Endodermal cell (in vitro differentiated cells): ENCODE results near the gene TTC38. TPM values are rescaled to one million over a fixed set of nuclear protein-coding genes. Genes with fewer than 3 reads are reported as not detected.

Source experiments
- DNase-seq: peaks from one replicate; pipeline ENCODE4 v3.0.0-alpha.2; 2017
- H3K27ac ChIP-seq: 2 replicates; pipeline ENCODE4 v1.5.1; 2013; ENCODE audit warnings: mild to moderate bottlenecking, low read depth, low read length, moderate library complexity
- H3K27me3 ChIP-seq: 2 replicates; pipeline ENCODE4 v1.6.1; 2013; ENCODE audit warnings: mild to moderate bottlenecking, low read length, moderate library complexity; ENCODE audit not compliant: insufficient read depth, control insufficient read depth, poor library complexity, severe bottlenecking
- H3K36me3 ChIP-seq: 2 replicates; pipeline ENCODE4 v1.7.0; 2013; ENCODE audit warnings: mild to moderate bottlenecking, low read length, moderate library complexity; ENCODE audit not compliant: control insufficient read depth, insufficient read depth
- H3K4me1 ChIP-seq: one replicate; pipeline ENCODE4 v1.7.0; 2013; ENCODE audit warnings: low read length; ENCODE audit not compliant: control insufficient read depth, insufficient read depth
- H3K4me3 ChIP-seq: 2 replicates; pipeline ENCODE4 v1.5.1; 2013; ENCODE audit warnings: mild to moderate bottlenecking, low read length, moderate library complexity
- H3K9ac ChIP-seq: 2 replicates; pipeline ENCODE4 v1.6.1; 2013; ENCODE audit warnings: mild to moderate bottlenecking, low read length, moderate library complexity; ENCODE audit not compliant: poor library complexity, severe bottlenecking; ENCODE audit errors: extremely low read depth
- H3K9me3 ChIP-seq: 2 replicates; pipeline ENCODE4 v1.6.1; 2013; ENCODE audit warnings: mild to moderate bottlenecking, low read length, moderate library complexity; ENCODE audit not compliant: control insufficient read depth
- H3K27ac Mint-ChIP-seq: 2 replicates; pipeline ENCODE4 v1.8.0; 2020; ENCODE audit warnings: mixed read lengths
- H3K27me3 Mint-ChIP-seq: 2 replicates; pipeline ENCODE4 v1.8.0; 2021; ENCODE audit warnings: mild to moderate bottlenecking, mixed read lengths; ENCODE audit not compliant: insufficient read depth
- H3K36me3 Mint-ChIP-seq: 2 replicates; pipeline ENCODE4 v1.8.0; 2020; ENCODE audit warnings: low read depth, mixed read lengths
- H3K4me1 Mint-ChIP-seq: 2 replicates; pipeline ENCODE4 v1.8.0; 2020; ENCODE audit warnings: mixed read lengths
- H3K4me3 Mint-ChIP-seq: 2 replicates; pipeline ENCODE4 v1.8.0; 2020; ENCODE audit warnings: mild to moderate bottlenecking, moderate library complexity, mixed read lengths
- H3K9me3 Mint-ChIP-seq: 2 replicates; pipeline ENCODE4 v1.8.0; 2020; ENCODE audit warnings: mild to moderate bottlenecking, mixed read lengths
- WGBS, 2 experiments: methylation state at CpG; one replicate each; pipeline versions ENCODE4 v1.1.5 to v1.1.7; 2013; ENCODE audit warnings: missing lambda C conversion rate in 2 of 2, mixed read lengths in 1 of 2; ENCODE audit not compliant: insufficient coverage in 1 of 2, insufficient read length in 1 of 2; 5-methylcytosine and 5-hydroxymethylcytosine counted together
- total RNA-seq, 2 donors: library from RNA; stranded (reverse); fragmentation: NEBNext Ultra II Directional in 1 of 2; extraction: Animal tissue kit (Norgen Biotek cat#: 25700) in 1 of 2; gene quantifications; 2 replicates in 1 of 2; 3 replicates in 1 of 2; pipeline ENCODE4 v1.2.1, GENCODE V29; 2021
- TF ChIP-seq, protein P1 (sequence below): fragments of 200-600 bp; sonication (generic); conservative IDR thresholded peaks from 2 replicates; pipeline ENCODE4 v1.5.0; 2021; ENCODE audit warnings: antibody characterized with exemption, mild to moderate bottlenecking

Gene TTC38
- total RNA-seq, 2 donors from 2014 or later = 35.9 to 47.1 TPM

DNA sequence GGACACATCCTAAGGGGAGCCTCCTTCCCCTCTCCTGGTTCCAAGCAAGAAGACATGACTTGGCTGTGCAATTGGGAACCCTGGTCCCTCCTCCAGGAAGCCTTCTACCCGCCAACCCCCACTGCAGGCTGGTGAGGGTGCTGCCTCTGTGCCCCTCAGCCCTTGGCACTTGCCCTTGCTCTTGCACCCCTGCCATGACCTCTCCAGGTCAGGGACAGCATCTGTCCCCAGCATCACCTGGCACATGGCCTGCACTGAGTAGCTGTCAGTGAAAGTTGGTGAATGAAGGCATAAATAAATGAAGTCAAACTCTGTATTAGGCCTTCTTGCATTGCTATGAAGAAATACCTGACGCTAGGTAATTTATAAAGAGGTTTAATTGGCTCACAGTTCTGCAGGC lies 27.0 kb downstream of the TTC38 start:
- Mint-ChIP-seq H3K27me3 (no peaks in the 10 kb centered on the region), H3K4me1 (peaks cover 14% of the 10 kb centered on the region), H3K4me3 (no peak overlapping the region), H3K9me3 (no peaks in the 10 kb centered on the region), H3K36me3 (peaks cover 41% of the 10 kb centered on the region), H3K27ac (no peak overlapping the region)
- WGBS, 2 experiments = 92 to 97% methylated on average over 2 of the region's 2 CpGs
- DNase-seq = no peak
- no peaks in the 10 kb centered on the region for H3K9me3 ChIP-seq
- TF ChIP-seq, protein P1, sequence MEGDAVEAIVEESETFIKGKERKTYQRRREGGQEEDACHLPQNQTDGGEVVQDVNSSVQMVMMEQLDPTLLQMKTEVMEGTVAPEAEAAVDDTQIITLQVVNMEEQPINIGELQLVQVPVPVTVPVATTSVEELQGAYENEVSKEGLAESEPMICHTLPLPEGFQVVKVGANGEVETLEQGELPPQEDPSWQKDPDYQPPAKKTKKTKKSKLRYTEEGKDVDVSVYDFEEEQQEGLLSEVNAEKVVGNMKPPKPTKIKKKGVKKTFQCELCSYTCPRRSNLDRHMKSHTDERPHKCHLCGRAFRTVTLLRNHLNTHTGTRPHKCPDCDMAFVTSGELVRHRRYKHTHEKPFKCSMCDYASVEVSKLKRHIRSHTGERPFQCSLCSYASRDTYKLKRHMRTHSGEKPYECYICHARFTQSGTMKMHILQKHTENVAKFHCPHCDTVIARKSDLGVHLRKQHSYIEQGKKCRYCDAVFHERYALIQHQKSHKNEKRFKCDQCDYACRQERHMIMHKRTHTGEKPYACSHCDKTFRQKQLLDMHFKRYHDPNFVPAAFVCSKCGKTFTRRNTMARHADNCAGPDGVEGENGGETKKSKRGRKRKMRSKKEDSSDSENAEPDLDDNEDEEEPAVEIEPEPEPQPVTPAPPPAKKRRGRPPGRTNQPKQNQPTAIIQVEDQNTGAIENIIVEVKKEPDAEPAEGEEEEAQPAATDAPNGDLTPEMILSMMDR = no peak
- H3K9ac ChIP-seq = no peak overlapping the region
- no peak overlapping the region for H3K4me3 ChIP-seq
- no peak overlapping the region for H3K27ac ChIP-seq
- H3K36me3 ChIP-seq = peaks cover 22% of the 10 kb centered on the region
- H3K4me1 ChIP-seq = no peaks in the 10 kb centered on the region
- H3K27me3 ChIP-seq = no peaks in the 10 kb centered on the region

DNA sequence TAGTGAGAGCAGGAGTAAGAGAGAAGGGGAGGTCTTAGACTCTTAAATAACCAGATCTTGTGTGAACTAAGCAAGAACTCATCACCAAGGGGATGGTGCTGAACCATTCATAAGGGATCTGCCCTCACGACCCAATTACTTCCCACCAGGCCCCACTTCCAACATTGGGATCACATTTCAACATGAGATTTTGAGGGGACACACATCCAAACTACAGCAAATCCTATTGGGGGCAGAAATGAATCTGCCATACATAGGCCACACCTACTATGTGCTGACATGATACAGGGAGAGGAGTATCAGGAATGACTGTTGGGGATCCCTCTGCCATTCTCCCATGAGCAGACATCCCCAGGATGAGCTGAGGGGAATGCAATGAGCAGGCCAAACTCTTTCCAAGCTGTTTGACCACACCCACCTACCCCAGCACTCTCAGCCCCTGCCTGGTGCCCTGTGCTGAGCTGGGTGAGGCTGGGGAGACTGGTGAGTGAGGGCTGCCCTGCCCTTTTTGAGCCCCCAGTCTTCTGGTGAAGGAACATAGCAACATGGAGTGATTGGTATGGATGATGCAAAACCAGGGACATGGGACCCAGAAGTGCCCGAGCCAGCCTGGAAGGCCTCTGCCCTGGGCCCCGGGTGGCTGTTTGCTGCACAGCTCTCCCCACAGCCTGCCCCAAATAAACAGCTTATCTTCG lies 27.6 kb downstream of the TTC38 start:
- H3K36me3 ChIP-seq = peaks cover 26% of the 10 kb centered on the region
- WGBS, 2 experiments = 82 to 92% methylated on average over 3 to 4 of the region's 4 CpGs
- H3K4me3 Mint-ChIP-seq = peak overlapping the region; percentile 89
- H3K27me3 Mint-ChIP-seq = no peaks in the 10 kb centered on the region
- H3K27me3 ChIP-seq = no peaks in the 10 kb centered on the region
- no peaks in the 10 kb centered on the region for H3K4me1 ChIP-seq
- H3K27ac ChIP-seq = no peak overlapping the region
- peaks cover 39% of the 10 kb centered on the region for H3K36me3 Mint-ChIP-seq
- no peak for DNase-seq
- TF ChIP-seq, protein P1 = no peak
- peaks cover 14% of the 10 kb centered on the region for H3K4me1 Mint-ChIP-seq
- H3K9me3 Mint-ChIP-seq = no peaks in the 10 kb centered on the region
- no peak overlapping the region for H3K9ac ChIP-seq
- H3K9me3 ChIP-seq = no peaks in the 10 kb centered on the region
- H3K4me3 ChIP-seq = peak overlapping the region; percentile 97
- no peak overlapping the region for H3K27ac Mint-ChIP-seq

DNA sequence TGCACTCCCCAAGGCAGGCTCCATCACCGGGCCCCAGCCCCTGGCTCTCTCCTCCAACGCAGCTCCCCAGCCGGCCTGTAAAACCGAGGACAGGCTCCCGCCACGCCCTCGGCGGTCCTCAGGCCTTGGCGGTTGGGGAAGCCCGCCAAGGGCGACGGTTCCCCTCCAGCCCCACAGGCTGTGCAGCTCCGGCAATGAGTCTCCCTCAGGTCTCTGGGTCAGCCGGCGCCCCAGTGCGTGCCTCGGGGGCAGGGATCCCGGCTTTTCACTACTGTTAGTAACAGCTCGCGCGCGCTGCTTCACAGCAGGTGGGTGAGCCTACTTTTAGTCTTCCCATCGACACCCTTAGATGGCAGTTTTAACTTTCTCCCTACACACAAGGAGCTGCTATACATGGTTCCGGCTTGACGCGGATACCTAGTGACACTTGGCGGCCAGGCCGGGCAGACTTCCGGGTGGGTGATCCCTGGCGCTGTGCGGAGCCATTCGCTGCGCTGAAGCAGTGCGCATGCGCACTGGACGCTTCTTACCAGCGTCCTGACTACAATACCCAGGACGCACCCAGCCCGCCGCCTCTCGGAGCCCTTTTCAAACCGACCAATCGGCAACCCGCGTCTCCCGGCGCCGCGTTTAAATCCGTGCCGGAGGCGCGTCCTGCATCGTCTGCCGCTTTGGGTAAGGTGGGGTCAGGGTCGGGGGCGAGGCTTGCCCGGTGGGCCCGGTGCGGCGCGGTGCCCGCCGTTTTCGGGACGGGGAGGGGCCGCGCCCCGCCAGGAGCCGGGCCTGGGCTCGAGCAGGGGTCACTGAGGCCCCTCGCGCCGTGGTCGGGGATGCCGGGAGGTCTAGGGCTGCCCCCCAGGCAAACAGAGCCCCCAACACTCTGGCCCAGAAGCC lies 28.7 kb downstream of the TTC38 start, which contains the start of gene GTSE1:
TSS of gene GTSE1 (plus strand) at position 614 of the 894 bp plus-strand sequence. CDS start 531 bp downstream, outside the sequence.
- TF ChIP-seq, protein P1 = peak; percentile 26
- Mint-ChIP-seq H3K27ac (peak within 1 kb of the TSS; percentile 86), H3K4me3 (peak within 1 kb of the TSS; percentile 89), H3K9me3 (no peaks in the 10 kb centered on the region), H3K4me1 (peaks cover 14% of the 10 kb centered on the region), H3K27me3 (no peaks in the 10 kb centered on the region), H3K36me3 (peaks cover 37% of the 10 kb centered on the region)
- Histone ChIP-seq H3K9ac (peak within 1 kb of the TSS; percentile 66), H3K27ac (peak within 1 kb of the TSS; percentile 51), H3K36me3 (peaks cover 37% of the 10 kb centered on the region), H3K9me3 (no peaks in the 10 kb centered on the region), H3K4me1 (no peaks in the 10 kb centered on the region), H3K27me3 (no peaks in the 10 kb centered on the region), H3K4me3 (peak within 1 kb of the TSS; percentile 97)
- 1 to 5% methylated on average over 25 to 76 of the region's 76 CpGs for WGBS, 2 experiments
- DNase-seq = peak; percentile 99
